GM12892 (cell line): Measurements from ENCODE around the gene ENKD1.

Experiments used
- POLR2A ChIP-seq: IDR thresholded peaks from 2 replicates; pipeline ENCODE4 v1.6.1; 2011; ENCODE audit warnings: low read depth, low read length, control low read depth
- POLR2AphosphoS5 ChIP-seq: IDR thresholded peaks from 2 replicates; pipeline ENCODE4 v1.6.1; 2011; ENCODE audit warnings: low read depth, low read length, control low read depth
- TAF1 ChIP-seq: IDR thresholded peaks from 2 replicates; pipeline ENCODE4 v1.6.1; 2011; ENCODE audit warnings: low read depth, mild to moderate bottlenecking, control low read depth, low read length, borderline replicate concordance

DNA sequence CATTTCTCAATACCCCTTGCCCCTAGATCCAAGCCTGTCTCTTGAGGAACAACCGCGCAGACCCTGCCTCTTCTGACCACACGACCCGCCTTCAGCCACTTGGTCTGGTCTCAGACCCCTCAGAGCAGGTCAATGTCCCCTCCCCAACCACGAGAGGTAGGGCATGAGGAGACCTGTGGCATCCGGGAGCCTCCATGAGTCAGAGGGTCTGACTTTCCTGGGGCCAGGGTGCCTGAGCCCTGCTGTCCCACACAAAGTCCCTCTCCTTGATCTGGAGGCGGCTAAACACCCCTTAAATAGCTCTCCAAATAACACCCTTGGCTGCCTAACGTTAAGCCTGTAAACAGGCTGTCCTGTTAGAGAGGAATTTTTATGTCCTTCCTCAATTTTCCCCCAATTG is 16.5 kb downstream of the ENKD1 start:
- no peak for TF ChIP-seq POLR2A
- no peak for TF ChIP-seq POLR2AphosphoS5
- no peak for TF ChIP-seq TAF1
